ENCODE results near the gene KCNK3.

GRCh38 chr2:26769089-26769761, 76.7 kb downstream of the KCNK3 start:
- TF ChIP-seq CTCF (optimal IDR thresholded peaks at IDR 0.05 in 1 of 3, IDR thresholded peaks at IDR 0.05 in 1 of 3, conservative IDR thresholded peaks at IDR 0.05 in 1 of 3; ENCODE audit: extremely low read depth in 1 of 3, insufficient read depth in 2 of 3, low read length in 3 of 3) (no peak), EZH2 (IDR thresholded peaks at IDR 0.05; ENCODE audit: low read length) (no peak)
